ENCODE measurements around the gene ATP2B2. TPM values are rescaled to one million over a fixed set of nuclear protein-coding genes. Genes with fewer than 3 reads are reported as not detected.

ATP2B2 gene
- total RNA-seq, 2 donors from 2014 or later, result 0.06 TPM; not detected in 1

DNA sequence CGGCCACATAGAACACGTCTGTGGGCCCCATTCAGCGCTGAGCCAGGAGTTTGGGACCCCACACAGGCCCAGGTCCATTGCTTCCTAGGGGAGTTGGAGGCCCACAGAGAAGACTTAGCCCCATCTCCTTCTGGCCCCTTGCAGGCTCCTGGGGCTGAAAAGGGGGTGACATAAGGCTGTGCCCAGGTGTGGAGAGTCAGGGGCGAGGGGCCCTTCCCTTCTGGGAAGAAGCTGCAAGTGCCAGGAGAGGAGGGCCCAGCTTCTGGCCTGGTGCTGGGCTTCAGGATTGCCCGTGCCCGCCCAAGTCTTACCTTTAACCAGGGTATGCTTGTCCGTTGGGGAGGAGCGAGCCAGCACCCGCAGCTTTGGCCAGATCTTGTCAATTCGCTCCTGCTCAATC is 155.6 kb downstream of the ATP2B2 start:
- DNase-seq (no peak), ATAC-seq (no peak)
- intact Hi-C loops (cut with DNase I, micrococcal nuclease), result loop anchor here (10.0 kb wide), 2 partner anchors 385 to 395 kb away; no protein-coding TSS in a partner anchor

DNA sequence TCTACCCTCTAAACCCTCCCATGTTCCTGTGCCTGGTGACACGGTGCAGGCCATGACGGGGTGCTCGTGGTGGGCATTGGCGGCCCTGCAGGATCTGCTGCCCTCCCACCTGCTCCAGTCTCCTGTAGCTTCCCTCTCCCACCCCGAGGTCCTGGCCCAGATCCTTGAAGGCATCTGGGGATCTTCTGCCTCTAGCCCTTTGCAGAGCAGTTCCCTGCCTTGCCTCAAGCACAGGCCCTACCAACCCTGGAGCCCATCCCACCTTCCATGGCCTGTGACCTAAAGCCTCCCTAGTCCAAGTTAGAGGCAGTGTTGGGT is 157.0 kb downstream of the ATP2B2 start:
- no peak for DNase-seq
- ATAC-seq, result no peak
- intact Hi-C loops (cut with DNase I, micrococcal nuclease), result loop anchor here (10.0 kb wide), 2 partner anchors 386 to 396 kb away; no protein-coding TSS in a partner anchor

DNA sequence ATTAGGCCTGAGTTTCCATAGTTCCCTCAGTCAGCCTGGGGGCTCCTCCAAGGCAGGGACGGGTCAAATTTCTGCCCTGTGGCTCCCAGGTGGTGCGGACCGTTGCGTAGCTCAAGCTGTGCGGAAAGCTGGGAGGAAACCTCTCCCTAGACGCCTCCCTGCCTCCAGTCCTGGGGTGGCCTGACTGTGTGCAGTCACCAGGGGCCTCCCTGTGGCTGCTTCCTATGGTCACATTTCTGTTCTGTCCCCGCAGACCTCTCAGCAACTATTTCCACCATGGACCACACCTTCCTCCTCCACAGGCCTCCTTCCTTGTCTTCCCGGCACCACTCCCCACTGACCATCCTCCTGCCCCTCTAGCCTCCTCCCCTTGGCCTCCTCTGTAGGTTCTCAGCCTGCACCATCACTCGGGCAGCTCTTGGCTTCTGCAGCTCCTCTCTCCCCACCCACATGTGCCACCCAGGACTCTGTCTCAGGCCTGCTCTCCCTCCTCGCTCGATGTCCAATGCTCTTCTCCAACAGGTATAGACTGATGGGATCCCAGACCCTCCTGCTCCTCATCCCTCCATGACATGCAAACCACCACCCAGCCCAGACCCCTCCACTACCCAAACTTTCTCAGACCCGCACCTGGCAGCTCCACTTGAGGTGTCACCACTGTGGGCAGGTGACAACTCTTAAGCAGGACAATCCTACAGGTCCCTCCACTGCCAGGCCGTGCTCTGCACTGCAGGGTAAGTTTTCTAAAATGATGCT is 157.6 kb downstream of the ATP2B2 start:
- intact Hi-C loops (cut with DNase I, micrococcal nuclease), result loop anchor here (10.0 kb wide), 2 partner anchors 387 to 397 kb away; no protein-coding TSS in a partner anchor
- ATAC-seq, result no peak
- DNase-seq, result no peak

DNA sequence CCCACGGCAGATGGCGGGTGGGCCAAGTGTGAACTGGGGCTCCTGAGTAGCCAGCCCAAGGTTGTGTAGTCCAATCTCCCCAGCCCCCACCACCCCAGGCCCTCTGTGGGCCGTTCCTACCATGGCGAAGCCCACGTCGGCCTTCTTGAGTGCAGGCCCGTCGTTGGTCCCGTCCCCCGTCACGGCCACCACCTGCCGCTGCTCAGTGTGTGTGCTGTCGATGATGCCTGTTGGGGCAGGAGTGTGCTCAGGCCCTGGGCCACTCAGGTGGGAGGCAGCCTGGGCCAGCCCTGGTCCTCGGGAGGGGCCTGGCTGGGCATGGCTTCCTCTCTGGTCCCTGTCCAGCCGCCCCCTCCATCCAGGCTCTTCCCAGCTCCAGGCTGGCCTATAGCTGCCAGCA is 159.5 kb downstream of the ATP2B2 start:
- intact Hi-C loops (cut with DNase I, micrococcal nuclease), result loop anchor here (10.0 kb wide), 2 partner anchors 389 to 399 kb away; no protein-coding TSS in a partner anchor
- DNase-seq (no peak), ATAC-seq (no peak)

DNA sequence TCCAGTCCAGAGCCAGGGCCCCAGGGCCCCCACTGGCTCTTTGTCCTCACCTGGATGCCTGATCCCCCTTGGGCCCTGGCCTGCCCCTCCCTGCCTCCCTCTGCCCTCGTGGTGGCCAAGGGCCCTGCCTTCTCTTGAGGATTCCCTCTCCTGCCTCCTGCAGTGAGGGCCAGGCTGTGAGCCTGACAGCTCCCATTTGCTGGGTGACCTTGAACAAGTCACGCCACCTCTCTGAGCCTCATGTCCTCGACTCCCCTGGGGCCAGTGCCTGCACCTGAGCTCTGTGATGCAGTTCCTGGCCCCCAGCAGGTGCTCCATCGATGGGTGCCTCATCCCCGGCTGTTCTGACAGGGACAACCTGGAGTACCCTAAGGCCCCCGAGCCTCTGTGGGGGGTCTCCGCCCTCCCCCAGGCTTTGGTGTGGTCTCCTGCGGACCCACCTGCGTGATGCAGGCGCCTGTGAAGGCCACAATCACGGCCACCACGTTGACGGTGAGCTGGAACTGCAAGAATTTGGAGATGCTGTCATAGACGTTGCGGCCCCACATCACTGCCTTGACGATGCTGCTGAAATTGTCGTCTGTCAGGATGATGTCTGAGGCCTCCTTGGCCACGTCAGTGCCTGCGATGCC is 160.3 kb downstream of the ATP2B2 start:
- DNase-seq, result no peak
- intact Hi-C loops (cut with DNase I, micrococcal nuclease), result loop anchor here (10.0 kb wide), 2 partner anchors 390 to 400 kb away; no protein-coding TSS in a partner anchor
- ATAC-seq, result no peak

DNA sequence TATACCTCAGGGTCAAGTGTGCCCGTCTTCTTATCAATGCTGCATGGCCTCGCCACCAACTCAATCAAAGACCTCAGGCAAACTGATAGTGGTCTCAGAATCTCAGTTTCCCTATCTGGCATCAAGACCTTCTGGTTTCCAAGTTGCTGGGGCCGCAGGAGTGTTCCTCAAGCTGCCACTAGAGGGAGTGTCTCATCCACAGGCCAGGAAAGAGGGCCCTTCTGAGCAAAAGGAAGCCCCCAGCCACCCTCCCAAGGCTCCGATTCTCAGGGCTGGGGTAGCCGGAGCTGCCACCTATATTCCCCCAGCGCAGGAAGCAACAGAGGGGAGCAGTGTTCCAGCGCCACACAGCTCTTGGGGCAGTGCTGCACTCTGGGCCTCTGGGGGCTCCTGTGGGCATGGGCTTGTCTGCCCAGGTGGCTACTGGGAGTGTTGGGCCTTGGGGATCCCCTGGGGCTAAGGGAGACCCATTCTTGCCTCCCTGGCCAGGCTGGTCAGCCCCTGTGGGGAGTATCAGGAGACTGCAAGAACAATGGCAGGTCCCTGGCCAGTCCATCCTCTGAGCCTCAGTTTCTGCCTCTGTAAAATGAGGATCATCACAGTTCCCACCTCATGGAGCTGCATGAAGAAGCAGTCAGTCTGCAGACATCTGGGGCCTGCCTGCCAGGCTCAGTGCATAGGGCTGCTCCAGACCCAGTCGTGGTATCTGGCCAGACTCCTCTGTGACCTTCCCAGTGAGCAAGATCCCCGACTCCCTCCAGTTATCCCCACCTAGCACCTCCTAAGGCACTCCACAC is 161.0 kb downstream of the ATP2B2 start:
- intact Hi-C loops (cut with DNase I, micrococcal nuclease), result loop anchor here (10.0 kb wide), 2 partner anchors 390 to 400 kb away; no protein-coding TSS in a partner anchor
- DNase-seq (peak in 1 of 2 donors; percentile 29), ATAC-seq (no peak)

DNA sequence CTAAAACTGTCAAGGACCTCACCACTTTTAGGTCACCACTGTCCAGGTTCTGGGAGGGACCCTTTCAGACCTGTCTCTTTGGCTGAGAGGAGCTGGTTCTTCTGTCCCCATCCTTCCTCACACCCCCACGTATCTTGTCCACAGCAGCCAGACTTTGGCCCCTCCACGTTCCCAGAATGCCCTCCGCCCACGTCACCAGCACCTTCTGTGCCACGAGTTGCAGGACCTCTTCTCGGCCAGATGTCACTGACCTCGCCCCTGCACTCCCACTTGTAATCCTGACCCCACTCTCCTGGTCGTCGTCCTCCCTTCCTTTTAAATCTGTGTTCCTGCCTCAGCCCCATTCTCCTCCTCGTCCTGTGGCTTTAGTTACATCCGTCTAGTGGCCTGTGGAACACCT is 161.9 kb downstream of the ATP2B2 start:
- ATAC-seq (no peak), DNase-seq (no peak)
- intact Hi-C loops (cut with DNase I, micrococcal nuclease), result loop anchor here (10.0 kb wide), 2 partner anchors 391 to 401 kb away; no protein-coding TSS in a partner anchor

DNA sequence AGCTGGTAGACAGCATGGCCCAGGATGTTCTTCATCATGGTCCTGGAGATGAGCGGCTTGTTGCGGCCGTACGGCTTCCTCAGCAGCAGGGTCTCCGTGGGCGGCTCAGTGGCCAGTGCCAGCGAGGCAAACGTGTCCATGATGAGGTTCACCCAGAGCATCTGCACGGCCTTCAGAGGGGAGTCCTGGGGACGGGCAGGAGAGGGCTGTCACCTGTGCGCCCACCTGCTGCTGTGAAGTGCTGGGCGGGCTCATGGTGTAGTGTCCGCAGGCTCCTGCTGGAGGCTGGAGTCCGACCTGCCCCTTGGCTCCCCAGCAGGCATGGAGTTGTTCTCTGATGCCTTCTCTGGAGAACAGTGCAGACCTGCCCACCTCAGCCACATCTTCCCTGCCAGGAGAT is 162.6 kb downstream of the ATP2B2 start:
- intact Hi-C loops (cut with DNase I, micrococcal nuclease), result loop anchor here (10.0 kb wide), 2 partner anchors 392 to 402 kb away; no protein-coding TSS in a partner anchor
- DNase-seq (no peak), ATAC-seq (no peak)

DNA sequence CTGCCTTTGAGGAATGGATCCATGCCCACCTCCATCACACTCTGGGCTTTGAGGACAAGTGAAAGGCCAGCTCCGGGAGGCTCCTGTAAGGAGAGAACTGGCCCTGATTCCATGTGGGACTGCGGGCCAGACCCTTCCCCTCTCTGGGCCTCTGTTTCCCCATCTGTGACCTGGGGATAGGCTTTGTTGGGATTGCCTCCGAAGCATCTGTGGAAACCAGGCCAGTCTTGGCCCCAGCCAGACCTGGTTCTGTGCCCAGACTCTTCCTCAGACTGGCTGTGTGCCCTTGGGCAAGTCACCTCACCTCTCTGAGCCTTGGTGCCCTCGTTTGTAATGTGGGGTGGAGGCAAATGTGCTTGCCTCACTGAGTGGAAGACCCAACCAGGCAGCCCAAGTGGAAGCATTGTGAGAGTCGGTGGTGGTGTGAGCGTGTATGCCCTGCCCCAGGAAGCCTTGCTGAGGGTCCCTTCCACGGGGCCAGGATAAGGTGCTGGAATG is 163.4 kb downstream of the ATP2B2 start:
- no peak for DNase-seq
- ATAC-seq, result no peak
- intact Hi-C loops (cut with DNase I, micrococcal nuclease), result loop anchor here (10.0 kb wide), 2 partner anchors 393 to 403 kb away; no protein-coding TSS in a partner anchor

DNA sequence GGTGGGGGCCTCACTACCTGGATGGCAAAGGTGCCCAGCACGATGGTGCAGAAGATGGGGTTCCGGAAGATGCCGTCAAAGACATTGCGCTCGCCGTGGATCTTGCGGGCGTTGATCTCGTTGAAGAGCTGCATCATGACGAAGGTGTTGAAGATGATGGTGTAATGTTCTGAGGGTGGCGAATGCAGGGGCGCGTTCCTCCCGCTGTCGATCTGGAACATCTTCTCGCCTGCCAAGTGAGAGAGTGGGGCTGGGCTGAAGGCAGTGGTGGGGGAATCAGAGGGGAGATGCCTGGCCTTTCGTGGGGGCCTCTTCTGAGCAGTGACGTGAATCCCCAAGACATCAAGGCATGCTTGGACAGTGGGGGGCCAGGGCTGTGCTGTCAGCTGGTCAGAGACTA is 164.9 kb downstream of the ATP2B2 start:
- ATAC-seq (no peak), DNase-seq (no peak)
- intact Hi-C loops (cut with DNase I, micrococcal nuclease), result loop anchor here (10.0 kb wide), 2 partner anchors 394 to 404 kb away; no protein-coding TSS in a partner anchor

DNA sequence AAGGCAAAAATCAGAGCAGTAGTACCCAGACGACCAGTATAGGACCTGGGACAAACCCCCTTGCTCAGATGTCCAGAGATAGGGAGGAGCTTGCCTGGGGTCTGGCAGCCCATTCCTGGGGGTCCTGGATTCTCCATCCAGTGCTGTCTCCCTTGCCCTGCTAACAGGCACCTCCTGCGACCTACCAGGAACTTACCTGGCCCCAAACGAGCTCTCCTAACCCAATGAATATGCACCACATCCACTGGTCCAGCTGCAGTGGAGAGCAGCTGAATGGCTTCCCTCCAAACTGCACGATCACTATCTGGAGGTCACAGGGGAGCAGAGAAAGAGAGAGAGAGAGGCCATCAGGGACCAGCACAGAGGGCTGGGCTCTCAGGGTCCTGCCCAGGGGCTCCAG is 165.3 kb downstream of the ATP2B2 start:
- DNase-seq (no peak), ATAC-seq (no peak)
- intact Hi-C loops (cut with DNase I, micrococcal nuclease), result loop anchor here (10.0 kb wide), 2 partner anchors 395 to 405 kb away; no protein-coding TSS in a partner anchor

DNA sequence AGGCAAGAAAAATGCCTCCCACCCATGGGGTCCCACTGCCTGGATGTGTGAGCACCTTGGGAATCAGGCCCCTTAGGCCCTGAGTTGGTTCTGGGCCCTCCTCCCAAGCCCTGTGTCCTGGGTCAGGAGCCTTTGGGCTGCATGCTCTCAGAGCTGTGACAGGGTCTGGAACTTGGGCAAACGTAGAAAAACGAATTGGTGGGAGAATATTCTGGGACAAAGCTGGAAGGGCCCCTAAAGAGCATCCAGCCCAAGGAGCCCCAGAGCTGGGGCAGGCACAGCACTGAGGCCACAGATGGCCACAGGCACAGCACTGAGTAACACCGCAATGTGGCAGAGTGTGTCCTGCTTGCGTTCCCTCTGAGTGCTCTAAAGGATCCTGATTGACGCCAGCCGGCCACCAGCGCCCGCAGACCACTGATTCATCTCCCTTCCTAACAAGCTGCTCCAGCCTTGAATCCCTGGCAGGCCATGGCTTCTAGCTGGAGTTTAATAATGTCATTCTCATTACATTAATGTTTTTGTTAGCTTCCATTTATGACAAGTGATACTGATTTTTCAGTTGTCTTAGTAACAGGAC is 165.9 kb downstream of the ATP2B2 start:
- no peak for ATAC-seq
- intact Hi-C loops (cut with DNase I, micrococcal nuclease), result no loop called here
- DNase-seq, result no peak

DNA sequence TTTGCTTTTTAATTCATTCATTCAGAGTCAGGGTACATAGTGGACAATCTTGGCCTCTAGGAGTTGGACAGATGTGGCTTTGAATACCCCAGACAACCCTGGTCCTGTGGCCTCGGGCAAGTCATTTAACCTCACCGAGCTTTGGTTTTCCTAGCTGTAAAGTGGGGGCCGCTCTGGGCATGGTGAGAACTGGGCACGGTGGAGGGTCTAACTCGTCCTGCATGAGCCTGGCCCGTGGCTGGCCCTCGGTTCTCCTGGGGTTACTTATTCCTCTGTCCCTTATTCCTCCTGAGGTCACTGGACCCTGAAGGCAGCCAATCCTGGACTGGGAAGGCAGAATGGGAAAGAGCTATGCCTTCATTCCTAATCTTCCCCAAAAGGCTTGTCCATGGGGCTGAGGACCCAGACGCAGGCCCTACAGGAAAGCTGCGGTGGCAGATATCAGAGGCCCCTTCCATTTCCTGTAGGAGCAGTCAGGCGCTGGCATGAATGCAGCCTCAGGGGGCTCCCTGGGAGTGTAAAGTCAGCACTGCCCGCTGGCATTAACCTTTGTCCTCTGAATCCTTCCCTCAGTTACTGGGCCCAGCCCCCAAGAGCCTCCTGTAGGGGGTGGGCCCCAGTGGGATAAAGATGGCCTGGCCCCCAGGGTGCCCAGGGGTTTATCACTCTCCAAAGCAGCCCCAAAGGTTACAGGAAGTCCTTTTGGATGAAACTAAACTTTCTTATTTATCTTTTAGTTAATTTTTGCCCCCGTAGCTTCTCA is 166.6 kb downstream of the ATP2B2 start:
- no peak for ATAC-seq
- intact Hi-C loops (cut with DNase I, micrococcal nuclease), result no loop called here
- DNase-seq, result no peak

DNA sequence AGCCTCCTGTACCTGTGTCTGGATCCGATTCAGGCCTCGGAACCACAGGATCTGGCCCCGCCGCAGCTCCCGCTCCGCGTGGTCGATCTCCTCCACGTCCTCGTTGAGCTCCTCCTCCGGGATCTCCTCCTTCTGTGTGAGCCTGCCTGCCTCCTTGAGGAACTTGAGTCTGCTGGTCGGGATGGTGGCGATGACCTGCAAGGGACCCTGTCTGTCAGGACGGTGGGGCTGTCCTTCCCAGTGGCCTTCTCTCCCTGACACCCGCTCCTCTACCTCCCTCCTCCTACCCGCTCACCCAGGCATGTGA is 167.3 kb downstream of the ATP2B2 start:
- intact Hi-C loops (cut with DNase I, micrococcal nuclease), result no loop called here
- DNase-seq (no peak), ATAC-seq (no peak)

DNA sequence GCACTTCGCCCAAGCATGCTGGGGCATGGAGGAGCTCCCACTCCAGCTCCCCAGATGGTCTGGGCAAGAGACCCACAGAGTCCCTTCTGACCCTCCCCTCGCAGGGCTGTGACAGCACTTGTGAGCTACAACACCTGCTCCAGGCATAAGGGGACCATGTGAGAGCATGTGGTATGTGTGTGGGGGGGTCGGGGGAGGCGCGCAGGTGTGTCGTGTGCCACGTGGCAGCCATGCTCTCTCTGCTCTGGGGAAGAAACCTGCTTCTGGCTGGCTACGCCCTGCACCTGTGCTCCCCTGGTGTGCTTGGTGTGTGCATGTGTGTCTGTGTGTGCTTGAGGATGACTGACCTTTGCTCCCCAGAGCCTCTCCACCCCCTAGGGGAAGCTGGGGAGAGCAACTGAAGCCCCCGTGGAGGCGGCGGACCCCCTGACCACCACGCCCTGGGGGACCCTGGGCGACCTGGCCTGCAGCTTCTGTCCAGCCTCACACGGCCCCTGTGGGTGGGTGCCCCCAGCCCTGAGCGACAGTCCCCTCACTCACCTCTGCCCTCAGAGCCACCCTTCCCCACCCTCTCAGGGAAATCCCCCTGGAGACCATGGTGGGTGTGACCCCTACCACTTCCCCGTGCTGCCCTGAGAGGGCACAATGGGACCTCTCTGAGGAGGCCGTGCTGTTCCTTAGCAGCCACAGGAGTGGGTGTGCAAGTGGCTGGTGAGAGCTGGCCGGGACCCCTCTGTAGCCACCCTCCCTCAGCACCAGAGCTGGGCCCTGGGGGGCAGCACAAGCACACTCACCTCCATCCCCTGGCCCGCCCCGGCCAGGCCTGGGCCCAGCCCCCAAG is 167.8 kb downstream of the ATP2B2 start:
- intact Hi-C loops (cut with DNase I, micrococcal nuclease), result no loop called here
- DNase-seq (no peak), ATAC-seq (no peak)

DNA sequence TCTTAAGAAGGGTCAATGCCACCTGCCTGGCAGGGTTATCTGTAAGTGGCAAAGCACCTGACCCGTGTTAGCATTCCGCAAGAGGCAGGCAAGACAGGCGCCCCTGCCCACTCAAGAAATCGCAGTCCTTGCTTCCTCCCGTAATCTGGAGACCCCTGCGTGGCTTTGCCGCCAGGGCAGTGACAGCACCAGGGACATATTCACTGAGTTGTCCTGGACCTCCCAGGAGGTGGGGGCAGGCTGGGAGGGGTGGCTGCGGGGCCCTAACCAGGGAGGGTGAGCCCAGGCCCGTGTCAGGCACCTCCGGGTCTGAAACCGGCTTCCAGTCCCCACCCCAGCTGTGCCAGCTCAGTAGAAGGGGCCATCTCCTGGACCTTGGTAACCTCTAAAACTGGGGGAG is 168.6 kb downstream of the ATP2B2 start:
- no peak for ATAC-seq
- intact Hi-C loops (cut with DNase I, micrococcal nuclease), result no loop called here

DNA sequence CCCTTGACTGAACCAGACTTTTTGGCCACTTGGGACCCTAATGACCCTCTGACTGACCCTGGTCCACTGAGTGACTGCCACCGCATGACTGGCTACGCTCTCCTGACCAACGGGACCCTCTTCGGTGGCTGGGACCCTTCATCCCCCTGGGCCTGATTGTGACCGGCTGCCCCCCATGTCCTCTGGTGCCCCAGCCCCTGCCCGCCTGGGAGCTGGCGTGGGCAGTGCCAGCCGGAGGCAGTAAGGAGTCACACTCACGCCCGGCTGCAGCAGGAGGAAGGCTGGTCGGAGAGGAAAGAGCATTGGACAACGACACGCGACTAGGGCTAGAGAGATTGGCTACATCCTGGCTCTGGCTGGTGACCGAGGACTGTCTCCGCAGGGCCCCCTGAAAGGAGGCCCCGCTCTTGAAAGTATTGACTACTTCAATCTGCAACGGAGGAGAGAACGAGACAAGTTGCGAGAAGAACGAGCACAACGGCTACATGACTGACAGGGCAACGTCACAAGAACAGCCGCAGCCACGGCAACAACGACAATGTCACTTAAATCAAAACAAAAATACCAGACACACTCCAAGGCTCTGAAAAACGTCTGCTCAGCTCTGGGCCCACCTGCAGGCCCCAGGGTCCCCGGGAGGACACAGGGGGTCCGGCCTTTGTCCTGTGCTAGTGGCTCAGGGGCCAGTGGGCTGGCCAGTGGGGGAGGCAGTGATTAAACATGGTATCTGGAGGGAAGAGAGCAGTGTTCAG is 169.3 kb downstream of the ATP2B2 start:
- no peak for ATAC-seq
- intact Hi-C loops (cut with DNase I, micrococcal nuclease), result no loop called here

More for the DNA sequence above, 168.6 kb downstream of the ATP2B2 start:
- DNase-seq, result no peak

More for the DNA sequence above, 169.3 kb downstream of the ATP2B2 start:
- no peak for DNase-seq

Measured in left colon (tissue), 2 donors.